Measurements from ENCODE around the gene DAAM2.

DNA sequence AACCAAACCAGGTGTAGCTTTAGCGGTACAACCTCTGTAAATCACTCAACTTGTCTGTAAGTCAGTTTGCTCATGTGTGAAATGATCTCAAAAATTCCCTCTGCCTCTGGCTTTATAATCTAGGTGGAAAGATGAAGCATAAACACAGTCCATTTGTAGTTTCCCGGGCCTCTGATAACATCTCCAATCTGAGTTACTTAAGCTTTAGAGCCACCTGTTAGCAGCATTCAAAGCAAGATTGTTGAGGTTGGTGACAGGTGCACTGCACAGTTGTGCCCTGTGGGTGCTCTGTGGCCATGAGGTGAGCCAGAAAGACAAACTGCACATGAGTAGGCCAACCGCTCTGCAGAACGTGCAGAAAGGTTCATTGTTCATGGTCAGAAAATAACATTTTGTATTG is 88.4 kb downstream of the DAAM2 start:
- TF ChIP-seq POLR2A (IDR thresholded peaks at IDR 0.05; ENCODE audit: low read depth, low read length), result no peak
- no peak for TF ChIP-seq POLR2AphosphoS5 (IDR thresholded peaks at IDR 0.05; ENCODE audit: low read depth, low read length)
